GM12874 (cell line): ENCODE results near the gene XDH.

ENCODE experiments used
- CTCF ChIP-seq: IDR thresholded peaks from 2 replicates; pipeline ENCODE4 v1.5.1; 2011; ENCODE audit warnings: low read depth, mild to moderate bottlenecking, control low read depth, low read length, moderate library complexity; ENCODE audit not compliant: insufficient read depth

The XDH gene

DNA sequence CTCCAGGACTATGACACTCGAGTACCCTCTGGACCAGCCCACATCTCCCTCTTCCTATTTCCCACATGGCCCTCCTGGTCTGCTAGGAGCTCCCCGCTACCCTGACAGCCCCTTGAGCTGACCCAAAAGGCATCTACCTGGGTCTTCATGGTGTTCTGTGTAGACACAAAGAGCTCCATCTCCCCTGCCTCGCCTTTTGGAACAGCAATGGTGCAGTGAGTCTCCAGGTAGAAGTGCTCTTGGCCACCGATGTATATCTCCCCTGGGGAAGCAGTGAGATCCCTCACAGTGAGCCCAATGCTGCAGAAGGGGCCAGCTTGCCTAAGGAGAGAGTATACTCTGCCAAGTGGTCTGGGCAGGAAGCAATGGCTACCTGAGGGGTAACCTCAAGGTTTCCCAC lies 47.8 kb downstream of the XDH start:
- no peak for TF ChIP-seq CTCF

DNA sequence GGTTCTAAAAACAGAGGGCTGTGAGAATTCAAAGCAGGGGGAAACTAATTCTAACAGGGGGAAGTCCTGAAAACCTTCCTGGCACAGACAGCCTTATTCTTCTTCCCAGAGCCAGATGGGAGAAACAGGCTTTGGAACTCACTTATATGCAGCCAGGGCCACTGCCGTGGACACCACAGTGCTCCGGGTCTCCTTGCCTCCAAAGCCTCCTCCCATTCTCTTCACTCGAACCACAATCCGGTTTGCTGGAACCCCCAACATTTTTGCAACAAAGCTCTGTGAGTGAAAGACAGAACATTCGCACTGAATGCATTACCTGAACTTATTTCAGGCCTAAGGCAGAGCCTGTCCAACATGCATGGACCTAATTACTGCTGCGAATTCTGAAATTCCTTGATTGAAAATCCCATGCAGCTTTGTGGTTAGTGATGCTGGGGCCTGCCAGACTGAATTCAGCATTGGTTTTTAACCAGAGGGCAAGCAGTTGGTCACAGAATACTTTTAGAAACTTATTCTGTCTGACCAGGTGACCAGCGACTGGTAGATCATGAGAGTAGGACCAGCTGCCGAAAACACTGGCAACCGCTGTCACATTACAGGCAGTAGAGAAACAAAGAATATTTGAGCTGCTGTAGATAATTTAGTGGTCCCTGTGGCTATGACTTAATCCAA lies 48.6 kb downstream of the XDH start:
- no peak for TF ChIP-seq CTCF

DNA sequence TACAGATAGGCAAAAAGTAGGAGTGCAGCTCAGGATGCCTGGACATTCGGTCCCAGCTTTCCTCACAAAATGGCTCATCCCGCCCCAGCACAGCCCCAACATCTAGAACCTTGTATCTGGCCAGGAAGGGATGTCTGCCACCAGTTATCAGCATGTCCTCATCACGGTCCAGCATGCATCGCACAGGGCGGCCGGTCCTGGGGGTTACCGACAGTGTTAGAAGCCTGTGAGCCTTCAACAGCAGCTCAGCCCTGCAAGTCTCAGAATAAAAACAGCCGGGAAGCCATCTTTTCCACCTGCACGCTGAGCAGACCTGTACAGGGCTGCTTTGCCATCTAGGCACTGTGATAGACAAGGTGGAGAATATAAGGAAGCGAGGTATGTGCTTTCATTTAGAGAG lies 49.2 kb downstream of the XDH start:
- no peak for TF ChIP-seq CTCF

DNA sequence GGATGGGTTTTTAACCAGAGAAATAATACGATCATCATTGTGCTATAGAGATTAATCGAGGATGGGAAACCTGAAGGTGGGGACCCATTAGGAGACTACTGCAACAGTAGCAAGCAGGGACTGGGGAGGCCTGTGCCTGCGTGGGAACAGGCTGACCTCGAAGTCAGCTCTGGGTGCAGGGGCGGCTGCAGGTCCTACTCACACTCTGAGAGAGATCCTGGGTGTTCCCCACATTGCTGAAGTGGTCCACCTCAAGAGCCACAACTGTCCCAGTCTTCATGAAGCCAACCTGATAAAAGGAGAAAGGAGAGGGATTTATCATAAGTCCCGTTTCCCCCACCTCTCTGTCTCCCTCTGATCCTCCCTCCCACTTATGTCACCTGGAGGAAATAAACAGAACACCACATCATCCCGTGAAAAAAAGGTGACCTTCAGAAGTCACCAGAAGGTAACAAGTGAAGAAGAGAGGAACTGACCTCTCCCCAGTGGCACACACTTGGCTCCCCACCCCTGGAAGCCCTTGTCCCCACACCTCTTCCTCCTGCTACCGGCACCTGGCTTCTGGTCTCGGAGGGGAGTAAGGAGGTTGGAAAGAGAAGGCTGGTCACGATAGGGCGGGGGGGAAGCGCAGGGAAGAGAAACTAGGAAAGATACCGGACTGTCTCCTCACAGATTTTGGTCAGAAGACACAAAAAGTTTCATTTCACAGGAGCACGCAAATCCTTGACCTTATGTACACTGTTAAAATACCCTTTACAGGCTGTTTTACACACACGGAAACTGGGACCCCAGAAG lies 50.4 kb downstream of the XDH start:
- no peak for TF ChIP-seq CTCF

GRCh38 chr2:31362581-31362980 lies 52.0 kb downstream of the XDH start:
- TF ChIP-seq CTCF, result no peak

DNA sequence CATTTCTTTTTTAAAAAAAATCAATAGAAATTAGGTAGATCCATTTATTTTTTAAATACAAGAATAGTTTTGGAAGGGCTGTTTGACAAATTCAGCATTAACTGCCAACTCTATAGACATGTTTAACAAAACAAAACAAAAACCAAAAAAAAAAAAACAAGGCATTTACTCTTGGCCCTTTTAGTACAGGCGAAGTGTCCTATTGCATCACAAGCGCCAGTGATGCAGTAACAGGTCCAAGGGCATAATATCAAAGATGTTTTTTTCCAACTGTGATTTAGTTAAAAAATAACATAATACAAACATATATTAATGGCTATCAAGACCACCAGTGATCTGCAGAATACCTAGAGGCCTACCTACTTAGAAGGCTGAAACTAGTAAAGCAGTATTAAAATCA lies 55.3 kb downstream of the XDH start:
- TF ChIP-seq CTCF, result no peak

DNA sequence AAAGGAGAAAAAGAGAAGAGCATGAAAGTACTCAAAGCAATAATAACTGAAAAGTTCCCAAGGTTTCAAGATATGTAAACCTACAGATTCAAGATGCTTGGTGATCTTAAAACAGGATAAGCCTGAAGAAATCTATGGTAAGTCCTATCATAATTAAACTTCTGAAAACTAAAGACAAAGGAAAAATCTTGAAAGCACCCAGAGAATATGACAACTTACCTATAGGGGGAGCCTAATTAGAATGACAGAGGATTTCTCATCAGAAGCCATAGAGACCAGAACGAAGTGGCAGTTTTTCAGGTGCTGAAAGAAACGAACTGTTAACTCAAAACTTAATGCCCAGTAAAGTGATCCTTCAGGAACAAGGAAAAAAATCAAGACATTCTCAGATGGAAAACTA lies 59.7 kb downstream of the XDH start:
- no peak; the same call in 1 of the 2 replicates for TF ChIP-seq CTCF
